ENCODE results near the gene MRPS7.

- TF ChIP-seq POLR2A (IDR thresholded peaks at IDR 0.05; ENCODE audit: low read length) (no peak), GATA1 (IDR thresholded peaks at IDR 0.05; ENCODE audit: low read depth, low read length) (no peak)
These were observed 29.8 kb upstream of the MRPS7 start for GRCh38 chr17:75231741-75232464.
